Measurements from ENCODE around the gene POU2F3.
A peak's percentile ranks its signal among the peaks of the same experiment; 100 is the strongest.

POU2F3 gene

DNA sequence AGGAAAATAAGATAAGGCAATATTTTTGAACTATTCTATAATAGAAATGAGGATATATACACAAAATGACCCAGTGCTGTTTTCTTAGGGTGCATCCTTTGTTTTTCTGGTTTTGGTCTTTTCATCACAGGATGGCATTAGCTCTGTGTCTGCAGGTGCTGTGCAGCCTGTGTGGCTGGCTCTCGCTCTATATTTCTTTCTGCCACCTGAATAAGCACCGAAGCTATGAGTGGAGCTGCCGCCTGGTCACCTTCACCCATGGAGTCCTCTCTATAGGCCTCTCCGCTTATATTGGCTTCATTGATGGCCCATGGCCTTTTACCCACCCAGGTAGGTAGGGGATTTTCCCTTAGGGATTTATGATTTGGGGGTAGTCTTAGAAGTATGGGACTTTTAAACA lies 87.4 kb downstream of the POU2F3 start:
- no peak for DNase-seq

GRCh38 chr11:120329556-120329955 lies 89.6 kb downstream of the POU2F3 start:
- DNase-seq, result no peak

- no peak for DNase-seq
These were observed 90.1 kb downstream of the POU2F3 start for GRCh38 chr11:120330045-120330444.

DNA sequence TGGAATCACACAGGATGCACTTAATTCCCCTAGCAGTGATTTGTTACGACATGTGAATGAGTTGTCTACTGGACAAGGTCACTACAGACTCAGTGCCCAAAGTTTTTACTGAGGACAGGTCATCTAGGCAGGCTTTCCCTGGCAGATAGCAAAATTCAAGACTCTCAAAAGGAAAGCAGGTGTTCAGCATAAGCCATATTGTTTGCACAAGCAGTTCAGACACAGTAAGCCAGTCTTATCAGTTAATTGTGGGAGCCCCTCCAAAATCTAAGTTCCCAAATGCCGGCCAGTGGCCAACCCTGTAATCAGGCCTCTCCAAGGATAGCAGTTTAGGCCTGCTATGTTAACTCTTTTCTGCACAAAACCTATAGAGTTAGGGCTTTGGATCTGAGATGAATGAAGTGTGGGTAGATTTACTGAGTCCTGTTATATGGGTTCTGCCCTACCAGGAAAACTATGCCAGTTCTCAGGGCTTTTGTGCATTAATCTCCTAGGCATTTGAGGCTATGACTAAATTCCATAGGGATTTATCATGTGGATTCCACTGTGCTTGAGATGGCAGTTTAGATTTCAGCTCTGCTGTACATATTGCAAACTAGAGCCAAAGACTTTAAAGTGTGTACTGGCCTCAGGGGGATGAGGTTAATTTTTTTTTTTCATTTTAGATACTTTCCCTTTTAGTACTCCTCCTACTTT lies 91.5 kb downstream of the POU2F3 start:
- no peak for DNase-seq

DNA sequence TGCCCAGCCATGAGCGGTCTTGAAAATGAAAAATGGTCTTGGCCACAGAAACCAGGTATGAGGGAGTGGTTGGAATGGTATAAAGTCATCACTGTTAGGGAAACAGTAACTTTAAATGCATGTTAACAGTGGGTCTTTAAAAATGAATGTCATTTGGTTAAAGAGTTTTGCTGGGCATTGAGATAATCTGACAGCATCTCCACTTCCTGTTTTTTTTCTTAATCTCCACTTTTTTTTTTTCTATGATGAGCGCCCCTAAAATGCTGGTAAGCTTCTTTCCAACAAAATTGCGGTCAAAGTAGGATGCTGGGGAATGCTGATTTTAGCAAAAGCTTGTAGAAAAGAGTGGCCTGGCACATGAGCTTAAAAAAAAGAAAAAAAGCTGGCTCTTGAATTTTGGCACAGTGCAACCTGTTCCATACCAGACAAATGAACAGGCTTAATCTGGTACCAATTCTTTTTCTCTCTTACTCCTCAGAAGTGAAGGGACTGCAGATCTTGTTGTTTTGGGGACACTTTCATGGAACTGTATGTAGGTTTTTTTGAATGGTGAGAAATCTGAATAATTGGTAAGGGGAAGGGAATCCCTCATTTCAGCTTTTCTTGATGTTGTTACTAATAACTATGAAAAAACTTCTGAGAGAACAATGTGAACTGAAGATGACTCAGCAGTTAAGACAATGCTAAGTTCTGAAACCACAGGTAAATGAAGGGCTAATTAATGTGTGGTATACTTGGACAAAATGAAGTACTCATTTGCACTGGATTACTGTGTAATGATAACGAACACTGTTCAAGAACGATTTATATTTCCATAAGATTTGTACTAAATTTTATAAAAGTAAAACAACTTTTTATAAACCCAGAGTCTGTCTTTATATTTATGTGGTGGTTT lies 93.1 kb downstream of the POU2F3 start:
- no peak for DNase-seq

DNA sequence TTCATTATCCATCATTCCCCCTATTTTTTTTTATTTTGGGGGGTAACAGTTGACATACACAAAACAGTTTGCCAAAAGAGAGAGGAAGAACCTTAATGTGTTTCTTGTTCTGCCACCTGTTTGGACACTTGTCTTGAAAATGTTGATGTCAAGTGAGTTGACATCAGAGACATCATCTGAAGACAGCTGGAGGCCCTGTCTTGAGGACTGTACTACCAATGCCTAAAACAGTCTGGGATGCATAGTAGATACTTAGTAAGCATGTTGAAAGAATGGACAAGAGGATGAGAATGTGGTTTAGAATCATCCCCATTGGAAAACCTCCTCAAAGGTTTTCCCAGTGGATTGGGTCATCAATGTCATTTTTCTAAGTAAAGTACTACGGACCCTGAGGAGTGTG lies 93.9 kb downstream of the POU2F3 start:
- no peak for DNase-seq

DNA sequence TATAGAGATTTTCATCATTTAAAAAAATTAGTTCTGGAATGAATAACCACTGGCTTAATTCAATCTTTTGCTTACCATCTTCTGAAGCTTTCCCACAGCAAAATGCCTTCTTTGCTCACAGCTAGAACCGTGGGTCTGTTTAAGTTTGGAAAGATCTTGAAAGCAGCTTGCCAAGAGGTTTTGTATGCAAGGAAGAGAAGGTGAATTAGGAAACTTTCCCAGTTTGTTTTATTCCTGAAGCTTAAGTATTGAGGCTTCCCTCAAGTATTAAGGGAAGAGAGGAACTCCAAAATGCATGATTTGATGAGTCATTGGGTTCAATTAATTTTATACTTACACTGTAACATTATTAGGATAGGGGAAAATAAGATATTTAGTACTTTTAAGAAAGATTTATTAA lies 94.4 kb downstream of the POU2F3 start:
- DNase-seq, result no peak

GRCh38 chr11:120334894-120335462 lies 95.0 kb downstream of the POU2F3 start:
- DNase-seq, result no peak

- no peak for DNase-seq
These were observed 95.6 kb downstream of the POU2F3 start for GRCh38 chr11:120335556-120335907.

DNA sequence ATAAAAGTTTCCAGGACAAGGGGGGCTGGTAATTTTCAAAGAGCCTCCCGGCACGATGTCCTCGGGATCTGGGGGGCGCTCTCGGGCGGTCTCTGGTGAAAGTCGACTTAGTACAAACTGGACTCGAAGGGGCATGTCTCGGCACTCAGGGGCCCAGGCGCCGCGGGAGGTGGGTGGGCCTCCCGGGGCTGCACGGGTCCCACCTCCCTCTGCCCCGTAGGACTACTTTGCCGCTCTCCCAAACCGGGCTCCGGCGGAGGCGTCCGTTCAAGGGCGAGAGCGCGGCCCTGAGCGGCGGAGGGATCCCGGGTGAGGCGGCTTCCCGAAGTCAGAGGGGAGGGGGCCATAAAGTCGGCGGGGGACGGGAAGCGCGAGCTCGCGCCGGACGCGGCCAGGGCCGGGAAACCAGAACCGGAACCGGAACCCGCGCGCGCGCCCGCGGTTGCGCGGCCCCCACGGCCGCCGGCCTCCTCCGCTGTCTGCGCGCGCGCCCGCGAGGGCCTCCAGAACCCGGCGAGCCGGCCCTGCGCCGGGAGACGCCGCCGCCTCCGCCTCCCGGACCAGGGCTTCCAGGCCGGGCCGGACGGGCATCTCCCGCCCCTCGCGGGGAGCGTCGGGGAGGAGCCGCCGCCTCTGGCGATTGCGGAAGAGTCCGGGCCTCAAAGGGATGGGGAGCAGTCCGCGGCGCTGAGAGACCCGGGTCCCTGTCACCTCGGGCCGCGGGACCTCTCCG lies 96.1 kb downstream of the POU2F3 start, which contains the start of gene ARHGEF12:
TSS of gene ARHGEF12 (plus strand) at position 506 of the 733 bp plus-strand sequence. CDS start 831 bp downstream, outside the sequence.
- peak; percentile 92 for DNase-seq

DNA sequence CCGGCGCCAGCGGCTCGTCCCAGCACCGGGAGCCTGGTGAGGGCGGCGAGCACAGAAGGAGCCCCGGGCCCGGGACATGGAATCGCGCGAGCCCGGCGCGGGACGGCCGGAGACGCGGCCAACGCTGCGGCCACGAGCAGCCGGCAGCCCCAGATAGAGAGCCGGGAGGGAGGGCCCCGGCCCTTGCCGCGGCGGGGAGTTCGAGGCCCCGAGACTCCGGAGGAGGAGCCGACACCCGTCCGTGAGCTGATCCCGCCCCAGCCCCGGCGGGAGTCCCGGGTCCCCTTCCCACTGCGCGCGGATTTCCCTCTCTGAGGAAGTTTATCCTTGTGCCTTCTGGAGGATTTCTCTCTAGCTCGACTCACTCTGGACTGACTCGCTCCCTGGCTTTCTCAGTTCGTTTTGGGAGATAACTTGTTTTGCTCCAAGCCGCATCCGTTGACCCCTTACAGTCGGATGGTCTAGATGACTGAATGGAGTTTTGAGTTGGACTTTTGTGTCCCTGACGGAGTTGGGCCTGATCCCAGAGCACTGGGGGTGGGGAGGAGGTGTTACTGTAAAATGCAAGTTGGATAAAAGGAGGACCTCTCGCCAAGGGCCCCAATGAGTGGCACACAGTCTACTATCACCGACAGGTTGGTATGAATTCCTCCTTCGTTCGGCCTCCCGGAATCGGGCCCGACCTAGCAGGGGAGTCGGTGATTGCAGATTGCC lies 96.9 kb downstream of the POU2F3 start:
- peak; percentile 69 for DNase-seq

DNA sequence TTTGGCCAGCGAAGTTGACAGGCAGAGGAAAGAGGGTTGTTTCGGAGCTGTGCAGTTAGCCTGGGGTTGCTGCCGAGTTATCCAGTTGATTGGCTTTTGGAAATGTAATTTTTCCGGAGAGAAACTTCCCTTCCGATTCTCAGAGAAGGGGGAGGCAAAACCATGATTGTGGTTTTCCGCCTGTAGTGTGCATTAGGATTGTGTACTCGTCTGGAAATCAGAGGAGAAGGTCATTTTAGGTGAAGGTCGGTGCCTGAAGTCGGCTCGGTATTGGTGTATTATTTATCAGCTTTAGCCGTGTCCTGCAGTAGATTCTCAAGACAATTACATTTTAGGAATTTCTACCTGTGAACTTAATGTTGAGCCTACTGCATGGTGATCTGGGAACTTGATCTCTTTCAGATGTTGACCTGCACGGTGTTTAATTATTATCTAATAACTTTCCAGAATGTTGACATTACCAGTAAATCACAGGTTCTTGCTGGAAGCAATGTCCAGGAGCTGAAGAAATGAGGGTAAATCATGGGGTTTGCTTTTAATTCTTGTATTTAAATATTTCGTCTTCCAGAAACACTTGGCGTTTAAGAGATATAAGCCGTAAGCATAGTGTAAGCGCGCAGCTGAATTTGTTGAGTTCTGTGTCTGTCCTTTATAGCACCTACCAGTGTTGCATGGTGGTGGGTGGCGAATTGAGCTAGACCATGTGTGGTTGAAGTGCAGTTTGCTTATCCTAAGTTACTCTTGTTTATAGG lies 97.6 kb downstream of the POU2F3 start:
- no peak for DNase-seq

DNA sequence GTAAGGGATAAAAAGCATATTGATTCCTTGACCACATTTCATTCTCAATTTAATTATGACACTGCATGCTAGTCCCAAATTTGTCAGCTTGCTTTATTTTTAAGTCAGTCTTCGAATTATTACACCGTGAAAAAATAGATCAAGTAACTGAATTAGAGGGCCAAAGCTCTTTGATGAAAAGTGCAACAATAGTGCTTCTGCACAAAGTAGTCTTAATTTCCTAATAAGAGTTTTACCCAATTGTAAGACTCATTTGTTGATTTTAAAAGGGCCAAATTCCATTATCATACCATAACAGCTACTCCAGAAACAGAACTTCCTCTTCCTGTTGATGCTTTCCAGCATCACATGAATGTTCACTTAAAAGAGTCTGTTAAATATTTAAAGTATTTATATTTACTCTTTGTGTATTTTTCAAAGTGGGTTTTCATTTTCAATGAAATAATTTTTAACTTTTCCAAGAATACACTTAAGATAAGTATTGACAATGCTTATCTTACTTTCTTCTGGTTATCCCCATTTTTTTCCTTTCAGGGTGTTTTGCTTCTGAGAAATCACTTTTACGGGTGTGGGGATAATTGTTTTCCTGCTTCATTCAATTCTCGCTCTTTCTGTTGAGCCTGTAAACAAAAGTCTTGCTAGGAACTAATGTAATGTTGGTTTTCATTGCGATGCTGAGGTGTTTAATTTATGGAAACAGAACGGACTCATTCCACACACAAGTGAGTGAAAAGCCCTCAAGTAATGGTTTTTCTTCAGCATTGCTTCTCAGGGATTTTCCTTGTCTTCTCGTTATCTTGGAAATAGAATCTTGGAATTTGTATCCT lies 98.4 kb downstream of the POU2F3 start:
- no peak for DNase-seq

DNA sequence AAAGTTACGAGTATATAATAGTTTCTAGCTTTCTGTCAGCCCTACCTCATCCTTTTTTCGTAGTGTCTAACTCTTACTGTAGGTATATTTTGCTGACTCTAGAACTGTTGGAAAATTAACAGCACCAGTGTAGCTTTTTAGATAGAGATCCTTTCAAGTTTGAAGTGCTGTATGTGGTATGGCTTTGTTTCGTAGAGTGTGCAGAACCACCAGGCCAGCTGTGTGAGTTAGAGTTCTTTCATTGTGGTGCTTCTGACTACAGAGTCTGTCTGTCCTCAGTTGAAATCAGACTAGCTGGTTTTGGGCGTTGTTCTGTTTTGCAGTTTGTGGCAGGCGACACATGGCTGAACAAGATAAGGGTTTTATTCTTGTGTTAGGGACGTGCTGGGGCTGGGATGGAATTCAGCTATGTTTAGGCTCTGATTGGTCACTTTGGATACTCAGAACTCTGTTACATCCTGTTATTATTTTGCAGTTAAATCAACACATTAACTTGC lies 99.5 kb downstream of the POU2F3 start:
- DNase-seq, result no peak

- no peak for DNase-seq
These were observed 100.6 kb downstream of the POU2F3 start for GRCh38 chr11:120340529-120340928.

DNA sequence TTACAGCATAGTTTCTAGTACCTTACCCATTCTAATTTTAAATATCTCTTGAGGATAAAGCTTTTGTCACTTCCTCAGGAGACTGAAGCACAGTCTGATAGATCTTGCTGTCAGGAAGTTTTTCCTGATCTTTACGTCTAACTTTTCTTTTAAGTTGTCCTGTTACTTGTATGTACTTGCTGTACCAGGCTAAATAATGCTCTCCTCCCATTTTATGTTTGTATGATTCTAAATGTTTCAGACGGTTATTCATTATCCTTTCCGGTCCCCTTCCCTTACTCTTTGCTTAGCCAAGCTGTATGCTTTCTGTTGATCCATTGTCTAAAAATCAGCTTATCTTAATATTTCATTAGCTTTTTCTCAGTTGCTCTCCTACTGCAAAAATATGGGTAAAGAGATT lies 102.3 kb downstream of the POU2F3 start:
- no peak for DNase-seq

DNA sequence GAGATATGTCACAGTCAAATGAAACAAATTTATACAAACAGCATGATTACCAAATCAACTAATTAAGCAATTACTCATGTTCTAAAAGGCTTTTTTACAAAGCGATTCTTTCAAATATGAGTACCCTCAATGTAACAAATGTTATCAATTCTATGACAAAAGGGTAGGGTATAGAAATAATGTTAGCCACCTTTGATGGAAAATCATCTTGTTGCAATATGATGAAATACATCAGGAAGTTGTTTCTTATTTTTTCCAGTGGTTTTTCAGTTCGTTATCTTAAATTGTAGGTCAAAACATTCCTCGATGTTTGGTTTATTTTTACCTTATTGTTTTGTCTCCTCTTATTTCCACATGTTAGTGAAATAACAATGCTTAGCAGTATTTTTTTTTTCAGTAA lies 102.7 kb downstream of the POU2F3 start:
- DNase-seq, result no peak

- no peak for DNase-seq
These were observed 103.5 kb downstream of the POU2F3 start for GRCh38 chr11:120343429-120343828.

- DNase-seq, result no peak
These were observed 104.5 kb downstream of the POU2F3 start for GRCh38 chr11:120344302-120345004.

DNA sequence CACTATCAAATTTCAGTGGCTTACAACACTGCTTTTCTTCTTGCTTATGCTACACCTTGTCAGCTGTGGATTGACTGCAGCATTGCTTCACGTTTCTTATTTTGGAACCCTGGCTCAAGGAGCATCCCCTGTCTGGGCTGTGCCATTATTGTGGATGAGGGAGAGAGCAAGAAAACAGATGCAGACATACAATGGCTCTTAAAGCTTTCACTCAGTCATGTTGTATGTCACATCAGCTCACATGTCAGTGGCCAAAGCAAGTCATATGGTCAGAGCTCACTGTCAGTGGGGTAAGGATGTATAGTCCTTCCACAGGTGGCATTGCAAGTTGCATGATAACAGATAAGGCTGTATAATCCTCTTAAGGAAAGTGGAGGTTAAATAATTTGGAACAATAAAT lies 106.3 kb downstream of the POU2F3 start:
- no peak for DNase-seq
